ENCODE data around the gene RCAN2. TPM values are rescaled to one million over a fixed set of nuclear protein-coding genes. Genes with fewer than 3 reads are reported as not detected.
"Not testable (repeated sequence)": the region's sequence is repeated elsewhere in the genome, so short reads cannot be mapped to it uniquely, and the experiment has no call there.

RCAN2 gene
- total RNA-seq, 5 donors from 2014 or later (not counting 1 experiment from before 2014, with no cell fraction given), result 0.15 to 2.5 (median 1.4) TPM

- Mint-ChIP-seq H3K4me1 (no peaks in the 10 kb centered on the region), H3K36me3 (no peaks in the 10 kb centered on the region), H3K27me3 (peaks cover 2 to 19% of the 10 kb centered on the region in 2 donors), H3K9me3 (no peaks in the 10 kb centered on the region), H3K4me3 (no peak overlapping the region), H3K27ac (no peak overlapping the region)
- no peak overlapping the region for H3K4me3 ChIP-seq (ENCODE audit: control insufficient read depth in 1 of 2, extremely low read depth in 1 of 2, low read length in 1 of 2)
- no peaks in the 10 kb centered on the region for H3K27me3 ChIP-seq (replicated peaks in 1 of 2; ENCODE audit: control insufficient read depth in 2 of 2, extremely low read depth in 1 of 2, insufficient read depth in 2 of 2, low read length in 1 of 2)
- H3K27ac ChIP-seq (ENCODE audit: low read length), result no peak overlapping the region
- no peaks in the 10 kb centered on the region for H3K9me3 ChIP-seq
- CTCF ChIA-PET, result no interaction called here
- 83% methylated on average over 1 of the region's 4 CpGs for WGBS (ENCODE audit: insufficient coverage)
- POLR2A ChIA-PET, result no interaction called here
- no peaks in the 10 kb centered on the region for H3K36me3 ChIP-seq (ENCODE audit: control insufficient read depth in 2 of 2, extremely low read depth in 1 of 2, insufficient read depth in 1 of 2, low read length in 1 of 2)
- DNase-seq (no peak), ATAC-seq (replicated peaks in 1 of 4) (no peak)
- no peaks in the 10 kb centered on the region for H3K4me1 ChIP-seq (ENCODE audit: control insufficient read depth in 1 of 2, extremely low read depth in 1 of 2, insufficient read depth in 2 of 2, low read length in 2 of 2)
Measured at GRCh38 chr6:46395530-46395929, 95.7 kb downstream of the RCAN2 start.

- H3K27ac Mint-ChIP-seq, result no peak overlapping the region
- no CpG with 5 or more reads among the region's 5 CpGs for WGBS (ENCODE audit: insufficient coverage)
- H3K9me3 Mint-ChIP-seq, result no peaks in the 10 kb centered on the region
- H3K4me3 Mint-ChIP-seq, result no peak overlapping the region
- Histone ChIP-seq H3K27ac (ENCODE audit: low read length) (no peak overlapping the region), H3K4me1 (ENCODE audit: control insufficient read depth in 1 of 2, extremely low read depth in 1 of 2, insufficient read depth in 2 of 2, low read length in 2 of 2) (no peaks in the 10 kb centered on the region), H3K9me3 (no peaks in the 10 kb centered on the region), H3K27me3 (replicated peaks in 1 of 2; ENCODE audit: control insufficient read depth in 2 of 2, extremely low read depth in 1 of 2, insufficient read depth in 2 of 2, low read length in 1 of 2) (no peaks in the 10 kb centered on the region), H3K36me3 (ENCODE audit: control insufficient read depth in 2 of 2, extremely low read depth in 1 of 2, insufficient read depth in 1 of 2, low read length in 1 of 2) (no peaks in the 10 kb centered on the region), H3K4me3 (ENCODE audit: control insufficient read depth in 1 of 2, extremely low read depth in 1 of 2, low read length in 1 of 2) (no peak overlapping the region)
- DNase-seq, result no peak
- H3K36me3 Mint-ChIP-seq, result no peaks in the 10 kb centered on the region
- H3K4me1 Mint-ChIP-seq, result no peaks in the 10 kb centered on the region
- ATAC-seq (replicated peaks in 1 of 4), result no peak
- ChIA-PET POLR2A (no interaction called here), CTCF (no interaction called here)
- H3K27me3 Mint-ChIP-seq, result peaks cover 0 to 10% of the 10 kb centered on the region in 2 donors
Measured at GRCh38 chr6:46393940-46394337, 97.3 kb downstream of the RCAN2 start.

- ChIA-PET CTCF (no interaction called here), POLR2A (no interaction called here)
- Histone ChIP-seq H3K4me1 (ENCODE audit: control insufficient read depth in 1 of 2, extremely low read depth in 1 of 2, insufficient read depth in 2 of 2, low read length in 2 of 2) (no peaks in the 10 kb centered on the region), H3K36me3 (ENCODE audit: control insufficient read depth in 2 of 2, extremely low read depth in 1 of 2, insufficient read depth in 1 of 2, low read length in 1 of 2) (no peaks in the 10 kb centered on the region), H3K4me3 (ENCODE audit: control insufficient read depth in 1 of 2, extremely low read depth in 1 of 2, low read length in 1 of 2) (no peak overlapping the region), H3K27me3 (replicated peaks in 1 of 2; ENCODE audit: control insufficient read depth in 2 of 2, extremely low read depth in 1 of 2, insufficient read depth in 2 of 2, low read length in 1 of 2) (no peaks in the 10 kb centered on the region), H3K27ac (ENCODE audit: low read length) (no peak overlapping the region), H3K9me3 (no peaks in the 10 kb centered on the region)
- Mint-ChIP-seq H3K36me3 (no peaks in the 10 kb centered on the region), H3K4me3 (no peak overlapping the region), H3K9me3 (no peaks in the 10 kb centered on the region), H3K27ac (no peak overlapping the region), H3K27me3 (peaks cover 0 to 10% of the 10 kb centered on the region in 2 donors), H3K4me1 (no peaks in the 10 kb centered on the region)
- DNase-seq, result no peak
- ATAC-seq (replicated peaks in 1 of 4), result no peak
- no CpG with 5 or more reads among the region's 2 CpGs for WGBS (ENCODE audit: insufficient coverage)
Measured at GRCh38 chr6:46393161-46393939, 97.9 kb downstream of the RCAN2 start.

GRCh38 chr6:46392294-46392693, 99.0 kb downstream of the RCAN2 start:
- Histone ChIP-seq H3K4me1 (ENCODE audit: control insufficient read depth in 1 of 2, extremely low read depth in 1 of 2, insufficient read depth in 2 of 2, low read length in 2 of 2) (no peaks in the 10 kb centered on the region), H3K27ac (ENCODE audit: low read length) (no peak overlapping the region), H3K36me3 (ENCODE audit: control insufficient read depth in 2 of 2, extremely low read depth in 1 of 2, insufficient read depth in 1 of 2, low read length in 1 of 2) (no peaks in the 10 kb centered on the region), H3K4me3 (ENCODE audit: control insufficient read depth in 1 of 2, extremely low read depth in 1 of 2, low read length in 1 of 2) (no peak overlapping the region), H3K9me3 (no peaks in the 10 kb centered on the region), H3K27me3 (replicated peaks in 1 of 2; ENCODE audit: control insufficient read depth in 2 of 2, extremely low read depth in 1 of 2, insufficient read depth in 2 of 2, low read length in 1 of 2) (no peaks in the 10 kb centered on the region)
- Mint-ChIP-seq H3K4me3 (no peak overlapping the region), H3K4me1 (no peaks in the 10 kb centered on the region), H3K27ac (no peak overlapping the region), H3K27me3 (peaks cover 0 to 10% of the 10 kb centered on the region in 2 donors), H3K36me3 (no peaks in the 10 kb centered on the region), H3K9me3 (no peaks in the 10 kb centered on the region)
- no peak for ATAC-seq (replicated peaks in 1 of 4)
- WGBS (ENCODE audit: insufficient coverage), result no CpG with 5 or more reads among the region's 1 CpG
- no peak for DNase-seq
- CTCF ChIA-PET, result no interaction called here
- POLR2A ChIA-PET, result no interaction called here

DNA sequence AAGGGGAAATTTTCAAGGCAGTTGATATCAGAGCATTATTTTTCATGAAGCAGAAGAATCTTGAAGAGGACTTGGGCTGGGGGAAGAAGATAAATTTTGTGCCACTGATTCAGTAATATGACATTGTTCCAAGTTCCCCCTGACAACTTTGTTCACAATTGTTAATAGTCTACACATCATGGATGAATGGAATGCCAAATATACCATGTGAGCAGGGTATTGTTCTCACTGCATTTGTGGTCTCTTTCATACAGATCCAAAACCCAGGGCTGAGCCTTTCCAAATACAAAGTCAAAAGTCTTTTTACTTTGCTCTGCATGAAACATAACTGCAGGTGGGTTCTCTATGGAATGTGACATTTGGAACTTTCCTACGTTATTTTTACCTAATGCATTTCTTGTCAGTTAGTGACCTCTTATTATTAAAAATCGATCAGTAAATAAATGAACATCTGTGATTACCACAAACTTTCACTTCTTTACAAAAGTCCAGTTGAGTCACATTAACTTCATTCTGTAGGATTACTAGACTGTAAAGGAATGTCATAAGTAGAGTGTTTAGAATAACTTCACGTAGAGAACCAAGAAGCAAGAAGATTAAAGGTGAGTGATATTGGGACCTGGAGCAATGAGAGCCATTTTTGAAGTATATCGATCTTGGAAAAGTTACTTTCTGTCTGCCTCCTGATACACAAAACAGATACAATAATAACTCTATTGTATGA, 100.9 kb downstream of the RCAN2 start:
- DNase-seq (no peak), ATAC-seq (replicated peaks in 1 of 4) (no peak)
- CTCF ChIA-PET, result no interaction called here
- Histone ChIP-seq H3K4me3 (ENCODE audit: control insufficient read depth in 1 of 2, extremely low read depth in 1 of 2, low read length in 1 of 2) (no peak overlapping the region), H3K27me3 (replicated peaks in 1 of 2; ENCODE audit: control insufficient read depth in 2 of 2, extremely low read depth in 1 of 2, insufficient read depth in 2 of 2, low read length in 1 of 2) (no peaks in the 10 kb centered on the region), H3K9me3 (no peaks in the 10 kb centered on the region), H3K4me1 (ENCODE audit: control insufficient read depth in 1 of 2, extremely low read depth in 1 of 2, insufficient read depth in 2 of 2, low read length in 2 of 2) (no peaks in the 10 kb centered on the region), H3K36me3 (ENCODE audit: control insufficient read depth in 2 of 2, extremely low read depth in 1 of 2, insufficient read depth in 1 of 2, low read length in 1 of 2) (no peaks in the 10 kb centered on the region), H3K27ac (ENCODE audit: low read length) (no peak overlapping the region)
- no CpG with 5 or more reads among the region's 4 CpGs for whole genome bisulfite sequencing (ENCODE audit: insufficient coverage)
- Mint-ChIP-seq H3K27ac (no peak overlapping the region), H3K36me3 (no peaks in the 10 kb centered on the region), H3K9me3 (no peaks in the 10 kb centered on the region), H3K4me1 (no peaks in the 10 kb centered on the region), H3K27me3 (peaks cover 5 to 10% of the 10 kb centered on the region in 2 donors), H3K4me3 (no peak overlapping the region)
- POLR2A ChIA-PET, result no interaction called here

GRCh38 chr6:46387728-46388127, 103.5 kb downstream of the RCAN2 start:
- H3K4me3 Mint-ChIP-seq, result not testable (repeated sequence)

More at GRCh38 chr6:46387728-46388127, 103.5 kb downstream of the RCAN2 start:
- WGBS (ENCODE audit: insufficient coverage), result no CpG with 5 or more reads among the region's 5 CpGs
- DNase-seq; ATAC-seq (replicated peaks in 1 of 4); H3K36me3 Mint-ChIP-seq; H3K4me1 Mint-ChIP-seq; H3K9me3 ChIP-seq; H3K9me3 Mint-ChIP-seq; CTCF ChIA-PET; H3K4me3 ChIP-seq (ENCODE audit: control insufficient read depth in 1 of 2, extremely low read depth in 1 of 2, low read length in 1 of 2); H3K27me3 ChIP-seq (replicated peaks in 1 of 2; ENCODE audit: control insufficient read depth in 2 of 2, extremely low read depth in 1 of 2, insufficient read depth in 2 of 2, low read length in 1 of 2); H3K36me3 ChIP-seq (ENCODE audit: control insufficient read depth in 2 of 2, extremely low read depth in 1 of 2, insufficient read depth in 1 of 2, low read length in 1 of 2); H3K27ac ChIP-seq (ENCODE audit: low read length); H3K4me1 ChIP-seq (ENCODE audit: control insufficient read depth in 1 of 2, extremely low read depth in 1 of 2, insufficient read depth in 2 of 2, low read length in 2 of 2); POLR2A ChIA-PET; H3K27ac Mint-ChIP-seq: not testable (repeated sequence)
- H3K27me3 Mint-ChIP-seq, result peaks cover 15 to 25% of the 10 kb centered on the region in 2 donors

All from T-cell (primary cell).